ENCODE measurements around the gene SNRNP40. TPM values are rescaled to one million over a fixed set of nuclear protein-coding genes. Genes with fewer than 3 reads are reported as not detected.

SNRNP40 gene
- total RNA-seq, 2 experiments from 2014 or later, result 99.9 to 190 TPM

GRCh38 chr1:31257213-31257612 is 39.4 kb downstream of the SNRNP40 start:
- Histone ChIP-seq H3K79me2 (ENCODE audit: insufficient read depth, low read depth, low read length) (no peaks in the 10 kb centered on the region), H3K27ac (ENCODE audit: low read depth, low read length, poor library complexity, severe bottlenecking) (no peak overlapping the region), H3K4me2 (ENCODE audit: low read length) (no peak overlapping the region), H3K9me2 (ENCODE audit: insufficient read depth, low read length) (no peaks in the 10 kb centered on the region), H3K4me3 (ENCODE audit: low read depth, low read length, poor library complexity, severe bottlenecking) (no peak overlapping the region), H3K9me3 (ENCODE audit: low read length) (no peaks in the 10 kb centered on the region), H2AFZ (ENCODE audit: low read length) (no peak overlapping the region), H4K20me1 (ENCODE audit: insufficient read depth, low read length) (no peaks in the 10 kb centered on the region), H3K36me3 (ENCODE audit: insufficient read depth, low read length) (peaks cover 50% of the 10 kb centered on the region), H3K4me1 (ENCODE audit: insufficient read depth, low read length, poor library complexity, severe bottlenecking) (no peaks in the 10 kb centered on the region)
- CTCF ChIA-PET (ENCODE audit: unreplicated experiment), result no interaction called here
- DNase-seq (ENCODE audit: low spot score), result no peak
- intact Hi-C loops (cut with micrococcal nuclease; ENCODE audit: unreplicated experiment), result no loop called here
- no peak for TF ChIP-seq EZH2phosphoT487 (IDR thresholded peaks at IDR 0.05; ENCODE audit: borderline replicate concordance, low read depth, low read length)
- no peak for TF ChIP-seq CTCF (conservative IDR thresholded peaks at IDR 0.05; ENCODE audit: low read length)
- POLR2A ChIA-PET, result interaction anchor here (0.6 to 1.1 kb wide), 2 partner anchors 12 to 13 kb away, joined by 3 to 4 read pairs; no protein-coding TSS in a partner anchor
- BruUV-seq (replicated peaks), result no TSS peak

GRCh38 chr1:31249854-31250253 is 46.7 kb downstream of the SNRNP40 start:
- H3K9me2 ChIP-seq (ENCODE audit: insufficient read depth, low read length), result no peaks in the 10 kb centered on the region
- CTCF ChIA-PET (ENCODE audit: unreplicated experiment), result no interaction called here
- POLR2A ChIA-PET, result no interaction called here
- H3K79me2 ChIP-seq (ENCODE audit: insufficient read depth, low read depth, low read length), result no peaks in the 10 kb centered on the region
- no peak overlapping the region for H2AFZ ChIP-seq (ENCODE audit: low read length)
- no peaks in the 10 kb centered on the region for H4K20me1 ChIP-seq (ENCODE audit: insufficient read depth, low read length)
- H3K9me3 ChIP-seq (ENCODE audit: low read length), result no peaks in the 10 kb centered on the region
- no TSS peak for BruUV-seq (replicated peaks)
- H3K27ac ChIP-seq (ENCODE audit: low read depth, low read length, poor library complexity, severe bottlenecking), result no peak overlapping the region
- H3K4me3 ChIP-seq (ENCODE audit: low read depth, low read length, poor library complexity, severe bottlenecking), result no peak overlapping the region
- intact Hi-C loops (cut with micrococcal nuclease; ENCODE audit: unreplicated experiment), result no loop called here
- TF ChIP-seq EZH2phosphoT487 (IDR thresholded peaks at IDR 0.05; ENCODE audit: borderline replicate concordance, low read depth, low read length), result no peak
- TF ChIP-seq CTCF (conservative IDR thresholded peaks at IDR 0.05; ENCODE audit: low read length), result no peak
- no peaks in the 10 kb centered on the region for H3K36me3 ChIP-seq (ENCODE audit: insufficient read depth, low read length)
- H3K4me2 ChIP-seq (ENCODE audit: low read length), result no peak overlapping the region
- no peak for DNase-seq (ENCODE audit: low spot score)
- no peaks in the 10 kb centered on the region for H3K4me1 ChIP-seq (ENCODE audit: insufficient read depth, low read length, poor library complexity, severe bottlenecking)

GRCh38 chr1:31248276-31248675 is 48.3 kb downstream of the SNRNP40 start:
- no peak for DNase-seq (ENCODE audit: low spot score)
- intact Hi-C loops (cut with micrococcal nuclease; ENCODE audit: unreplicated experiment), result no loop called here
- no peaks in the 10 kb centered on the region for H3K79me2 ChIP-seq (ENCODE audit: insufficient read depth, low read depth, low read length)
- no TSS peak for BruUV-seq (replicated peaks)
- H3K4me3 ChIP-seq (ENCODE audit: low read depth, low read length, poor library complexity, severe bottlenecking), result no peak overlapping the region
- H3K4me1 ChIP-seq (ENCODE audit: insufficient read depth, low read length, poor library complexity, severe bottlenecking), result no peaks in the 10 kb centered on the region
- H3K9me2 ChIP-seq (ENCODE audit: insufficient read depth, low read length), result no peaks in the 10 kb centered on the region
- no peak overlapping the region for H3K27ac ChIP-seq (ENCODE audit: low read depth, low read length, poor library complexity, severe bottlenecking)
- no peak overlapping the region for H3K4me2 ChIP-seq (ENCODE audit: low read length)
- ChIA-PET CTCF (ENCODE audit: unreplicated experiment) (no interaction called here), POLR2A (no interaction called here)
- no peak overlapping the region for H2AFZ ChIP-seq (ENCODE audit: low read length)
- H4K20me1 ChIP-seq (ENCODE audit: insufficient read depth, low read length), result no peaks in the 10 kb centered on the region
- H3K36me3 ChIP-seq (ENCODE audit: insufficient read depth, low read length), result no peaks in the 10 kb centered on the region
- TF ChIP-seq EZH2phosphoT487 (IDR thresholded peaks at IDR 0.05; ENCODE audit: borderline replicate concordance, low read depth, low read length) (no peak), CTCF (conservative IDR thresholded peaks at IDR 0.05; ENCODE audit: low read length) (no peak)
- no peaks in the 10 kb centered on the region for H3K9me3 ChIP-seq (ENCODE audit: low read length)

Data from OCI-LY7 (cell line).